HepG2 (cell line): ENCODE data around the gene CHID1. TPM values are rescaled to one million over a fixed set of nuclear protein-coding genes. Genes with fewer than 3 reads are reported as not detected.
A peak's percentile ranks its signal among the peaks of the same experiment; 100 is the strongest.

Source experiments
- ARID2 ChIP-seq: sonication (generic); formaldehyde crosslinking; IDR thresholded peaks from 2 replicates; pipeline ENCODE4 v1.8.1; 2022; ENCODE audit warnings: mild to moderate bottlenecking, missing genetic modification reagents, borderline replicate concordance
- FOXK1 ChIP-seq: sonication (generic); formaldehyde crosslinking; IDR thresholded peaks from 2 replicates; pipeline ENCODE4 v1.4.0; 2020; ENCODE audit warnings: low read depth, missing genetic modification reagents, borderline replicate concordance
- HNRNPL ChIP-seq: fragments of 200-400 bp; formaldehyde crosslinking; IDR thresholded peaks from 2 replicates; pipeline ENCODE4 v1.6.1; 2017; ENCODE audit warnings: mild to moderate bottlenecking, low read depth, low read length
- KDM6A ChIP-seq: IDR thresholded peaks from 2 replicates; pipeline ENCODE4 v1.6.1; 2016; ENCODE audit warnings: low read depth
- MAZ ChIP-seq, 2 experiments: sonication (generic) in 1 of 2; formaldehyde crosslinking in 1 of 2; IDR thresholded peaks; 2 replicates each; pipeline versions ENCODE4 v1.5.0 to v1.6.1; 2012 to 2020; ENCODE audit warnings: low read depth in 2 of 2, mild to moderate bottlenecking in 2 of 2, borderline replicate concordance in 1 of 2, improper control_type of control experiment in 1 of 2, low read length in 1 of 2, missing genetic modification reagents in 1 of 2, moderate library complexity in 1 of 2
- NCOA1 ChIP-seq: sonication (generic); formaldehyde crosslinking; IDR thresholded peaks from 2 replicates; pipeline ENCODE4 v1.9.0; 2021; ENCODE audit warnings: missing genetic modification reagents
- RXRB ChIP-seq: IDR thresholded peaks from 2 replicates; pipeline ENCODE4 v1.6.1; 2016; ENCODE audit warnings: borderline replicate concordance, missing genetic modification reagents, missing compliant biosample characterization
- SMAD9 ChIP-seq: sonication (generic); formaldehyde crosslinking; IDR thresholded peaks from 2 replicates; pipeline ENCODE4 v1.5.1; 2020; ENCODE audit warnings: mild to moderate bottlenecking, missing genetic modification reagents
- SRY ChIP-seq: sonication (generic); formaldehyde crosslinking; IDR thresholded peaks from 2 replicates; pipeline ENCODE4 v1.8.0; 2022; ENCODE audit warnings: mild to moderate bottlenecking, missing genetic modification reagents
- TCF7 ChIP-seq: sonication (generic); IDR thresholded peaks from 2 replicates; pipeline ENCODE4 v1.6.1; 2016; ENCODE audit warnings: antibody characterized with exemption, low read depth
- TOE1 ChIP-seq: sonication (generic); formaldehyde crosslinking; IDR thresholded peaks from 2 replicates; pipeline ENCODE4 v1.4.0; 2020; ENCODE audit warnings: mild to moderate bottlenecking, missing genetic modification reagents
- U2AF2 ChIP-seq: fragments of 200-400 bp; formaldehyde crosslinking; IDR thresholded peaks from 2 replicates; pipeline ENCODE4 v1.6.1; 2017; ENCODE audit warnings: low read depth, mild to moderate bottlenecking, low read length
- ZMAT3 ChIP-seq: sonication (generic); formaldehyde crosslinking; conservative IDR thresholded peaks from 2 replicates; pipeline ENCODE4 v1.7.0; 2021; ENCODE audit warnings: missing genetic modification reagents
- ZNF362 ChIP-seq: sonication (generic); formaldehyde crosslinking; IDR thresholded peaks from 2 replicates; pipeline ENCODE4 v1.4.0; 2020; ENCODE audit warnings: missing genetic modification reagents, mild to moderate bottlenecking, borderline replicate concordance
- ZNF367 ChIP-seq: sonication (generic); formaldehyde crosslinking; IDR thresholded peaks from 2 replicates; pipeline ENCODE4 v1.4.0; 2020; ENCODE audit warnings: missing genetic modification reagents, borderline replicate concordance
- ZNF614 ChIP-seq: IDR thresholded peaks from 2 replicates; pipeline ENCODE4 v1.6.1; 2018; ENCODE audit warnings: missing biosample characterization, missing genetic modification reagents, inconsistent platforms, borderline replicate concordance
- ZNF616 ChIP-seq: sonication (generic); formaldehyde crosslinking; IDR thresholded peaks from 2 replicates; pipeline ENCODE4 v1.5.0; 2020; ENCODE audit warnings: low read depth, mild to moderate bottlenecking, missing genetic modification reagents
- ZNF672 ChIP-seq: sonication (generic); formaldehyde crosslinking; IDR thresholded peaks from 2 replicates; pipeline ENCODE4 v1.8.1; 2022; ENCODE audit warnings: missing genetic modification reagents
- ZNF777 ChIP-seq: sonication (generic); formaldehyde crosslinking; IDR thresholded peaks from 2 replicates; pipeline ENCODE4 v1.4.0; 2020; ENCODE audit warnings: missing genetic modification reagents
- ZNF788 ChIP-seq: sonication (generic); formaldehyde crosslinking; IDR thresholded peaks from 2 replicates; pipeline ENCODE4 v1.5.0; 2020; ENCODE audit warnings: mild to moderate bottlenecking, missing genetic modification reagents, borderline replicate concordance
- polyA plus RNA-seq, 8 experiments: library from polyadenylated mRNA; depleted of rRNA in 3 of 8; stranded (reverse) in 7 of 8; unstranded in 1 of 8; fragments of >200 nt; fragmentation: Illumina TruSeq in 4 of 8; extraction: Trizol in 4 of 8; gene quantifications; 2 replicates each; pipeline versions ENCODE4 v1.2.1 to v1.2.3, GENCODE V29; 2011 to 2016; ENCODE audit warnings: low read depth in 4 of 8, missing spikeins in 1 of 8, mixed read lengths in 1 of 8; ENCODE audit not compliant: insufficient read depth in 1 of 8
- total RNA-seq, 5 experiments: library from RNA; depleted of rRNA; stranded (reverse); fragments of >200 nt; fragmentation: Illumina TruSeq; extraction: Trizol; gene quantifications; 2 replicates each; pipeline ENCODE4 v1.2.3, GENCODE V29; 2016; ENCODE audit warnings: low read depth in 1 of 5
- TF ChIP-seq, protein P1 (sequence below): sonication (generic); formaldehyde crosslinking; IDR thresholded peaks from 2 replicates; pipeline ENCODE4 v1.4.0; 2020; ENCODE audit warnings: mild to moderate bottlenecking, missing genetic modification reagents, borderline replicate concordance
- TF ChIP-seq, protein P2 (sequence below): sonication (generic); formaldehyde crosslinking; IDR thresholded peaks from 2 replicates; pipeline ENCODE4 v1.4.0; 2020; ENCODE audit warnings: missing genetic modification reagents

CHID1 gene
- total and polyA plus RNA-seq, 2 of the 13 experiments (the other 11 are each of a cell fraction or from before 2014, with no cell fraction given), result 65.1 to 93.6 TPM

DNA sequence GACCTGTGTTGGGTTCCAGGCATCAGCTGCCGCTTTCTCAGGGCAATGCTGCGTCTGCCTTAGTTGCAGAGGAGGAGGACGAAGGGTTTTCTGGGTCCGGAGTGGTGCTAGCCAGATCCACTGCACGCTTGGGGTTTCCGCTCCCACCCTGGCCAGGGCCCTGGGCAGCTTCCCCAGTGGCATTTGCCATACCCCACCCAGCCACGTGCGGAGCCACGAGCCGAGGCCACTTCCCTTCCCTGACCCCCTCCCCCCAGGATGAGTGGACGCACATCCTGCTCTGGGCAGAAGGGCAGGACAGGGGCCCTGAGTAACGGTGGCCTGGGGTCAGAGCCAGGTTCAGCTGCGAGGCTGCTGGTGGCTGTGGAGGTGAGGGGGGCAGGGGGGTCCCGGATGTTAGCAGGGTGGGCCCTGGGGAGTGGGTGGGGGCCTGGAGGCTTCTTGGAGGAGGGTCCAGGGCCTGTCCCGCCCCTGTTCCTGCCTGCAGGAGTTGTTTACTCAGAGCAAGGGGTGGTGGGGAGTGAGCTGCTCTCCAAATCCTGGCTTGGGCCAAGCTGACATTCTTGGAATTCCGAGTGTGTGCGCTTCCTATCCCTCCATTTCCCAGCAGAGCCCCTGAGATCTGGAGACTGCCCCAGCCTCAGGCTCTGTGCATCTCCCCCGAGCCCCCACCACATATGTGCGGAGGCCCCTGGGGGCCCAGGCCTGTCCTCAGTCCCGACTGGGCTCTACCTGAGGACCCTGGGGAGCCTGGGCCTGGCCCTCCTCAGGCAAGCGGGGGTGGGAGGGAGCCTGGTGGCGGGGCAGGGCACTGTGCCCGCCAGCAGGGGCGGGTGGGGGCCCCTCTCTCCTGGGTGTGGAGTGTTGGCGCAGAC is 66.6 kb downstream of the CHID1 start (continued):
- TF ChIP-seq, protein P1, sequence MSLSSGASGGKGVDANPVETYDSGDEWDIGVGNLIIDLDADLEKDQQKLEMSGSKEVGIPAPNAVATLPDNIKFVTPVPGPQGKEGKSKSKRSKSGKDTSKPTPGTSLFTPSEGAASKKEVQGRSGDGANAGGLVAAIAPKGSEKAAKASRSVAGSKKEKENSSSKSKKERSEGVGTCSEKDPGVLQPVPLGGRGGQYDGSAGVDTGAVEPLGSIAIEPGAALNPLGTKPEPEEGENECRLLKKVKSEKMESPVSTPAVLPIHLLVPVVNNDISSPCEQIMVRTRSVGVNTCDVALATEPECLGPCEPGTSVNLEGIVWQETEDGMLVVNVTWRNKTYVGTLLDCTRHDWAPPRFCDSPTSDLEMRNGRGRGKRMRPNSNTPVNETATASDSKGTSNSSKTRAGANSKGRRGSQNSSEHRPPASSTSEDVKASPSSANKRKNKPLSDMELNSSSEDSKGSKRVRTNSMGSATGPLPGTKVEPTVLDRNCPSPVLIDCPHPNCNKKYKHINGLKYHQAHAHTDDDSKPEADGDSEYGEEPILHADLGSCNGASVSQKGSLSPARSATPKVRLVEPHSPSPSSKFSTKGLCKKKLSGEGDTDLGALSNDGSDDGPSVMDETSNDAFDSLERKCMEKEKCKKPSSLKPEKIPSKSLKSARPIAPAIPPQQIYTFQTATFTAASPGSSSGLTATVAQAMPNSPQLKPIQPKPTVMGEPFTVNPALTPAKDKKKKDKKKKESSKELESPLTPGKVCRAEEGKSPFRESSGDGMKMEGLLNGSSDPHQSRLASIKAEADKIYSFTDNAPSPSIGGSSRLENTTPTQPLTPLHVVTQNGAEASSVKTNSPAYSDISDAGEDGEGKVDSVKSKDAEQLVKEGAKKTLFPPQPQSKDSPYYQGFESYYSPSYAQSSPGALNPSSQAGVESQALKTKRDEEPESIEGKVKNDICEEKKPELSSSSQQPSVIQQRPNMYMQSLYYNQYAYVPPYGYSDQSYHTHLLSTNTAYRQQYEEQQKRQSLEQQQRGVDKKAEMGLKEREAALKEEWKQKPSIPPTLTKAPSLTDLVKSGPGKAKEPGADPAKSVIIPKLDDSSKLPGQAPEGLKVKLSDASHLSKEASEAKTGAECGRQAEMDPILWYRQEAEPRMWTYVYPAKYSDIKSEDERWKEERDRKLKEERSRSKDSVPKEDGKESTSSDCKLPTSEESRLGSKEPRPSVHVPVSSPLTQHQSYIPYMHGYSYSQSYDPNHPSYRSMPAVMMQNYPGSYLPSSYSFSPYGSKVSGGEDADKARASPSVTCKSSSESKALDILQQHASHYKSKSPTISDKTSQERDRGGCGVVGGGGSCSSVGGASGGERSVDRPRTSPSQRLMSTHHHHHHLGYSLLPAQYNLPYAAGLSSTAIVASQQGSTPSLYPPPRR (CRISPR knock-in tag), result peak; percentile 79; the same call in 1 of the 2 replicates
- TF ChIP-seq ARID2 (CRISPR knock-in tag) (no peak), ZNF788 (CRISPR knock-in tag) (peak; percentile 52; the same call in 1 of the 2 replicates), ZNF777 (CRISPR knock-in tag) (no peak), SMAD9 (0 out of 2 replicates have a peak, but pooled peaks have one; percentile 30), TOE1 (CRISPR knock-in tag) (no peak), ZNF362 (CRISPR knock-in tag) (no peak), FOXK1 (CRISPR knock-in tag) (no peak), U2AF2 (no peak), ZNF367 (CRISPR knock-in tag) (no peak), KDM6A (CRISPR knock-in tag) (peak; percentile 28; the same call in 1 of the 2 replicates), ZNF672 (CRISPR knock-in tag) (no peak), ZMAT3 (peak; percentile 88; the same call in 1 of the 2 replicates), NCOA1 (CRISPR knock-in tag) (no peak), HNRNPL (peak; percentile 67; the same call in 1 of the 2 replicates), MAZ (IDR thresholded peaks at IDR 0.05; ENCODE audit: borderline replicate concordance, low read depth, low read length) (peak; percentile 70; the same call in 1 of the 2 replicates), MAZ (CRISPR knock-in tag; IDR thresholded peaks at IDR 0.05; ENCODE audit: low read depth) (peak; percentile 72; the same call in 1 of the 2 replicates), SRY (CRISPR knock-in tag) (no peak), TCF7 (no peak), ZNF616 (CRISPR knock-in tag) (no peak), ZNF614 (CRISPR knock-in tag) (no peak; the same call in 1 of the 2 replicates), RXRB (CRISPR knock-in tag) (peak; percentile 83; the same call in 1 of the 2 replicates)
- TF ChIP-seq, protein P2, sequence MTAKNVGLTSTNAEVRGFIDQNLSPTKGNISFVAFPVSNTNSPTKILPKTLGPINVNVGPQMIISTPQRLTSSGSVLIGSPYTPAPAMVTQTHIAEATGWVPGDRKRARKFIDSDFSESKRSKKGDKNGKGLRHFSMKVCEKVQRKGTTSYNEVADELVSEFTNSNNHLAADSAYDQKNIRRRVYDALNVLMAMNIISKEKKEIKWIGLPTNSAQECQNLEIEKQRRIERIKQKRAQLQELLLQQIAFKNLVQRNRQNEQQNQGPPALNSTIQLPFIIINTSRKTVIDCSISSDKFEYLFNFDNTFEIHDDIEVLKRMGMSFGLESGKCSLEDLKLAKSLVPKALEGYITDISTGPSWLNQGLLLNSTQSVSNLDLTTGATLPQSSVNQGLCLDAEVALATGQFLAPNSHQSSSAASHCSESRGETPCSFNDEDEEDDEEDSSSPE (CRISPR knock-in tag), result peak; percentile 57; the same call in 1 of the 2 replicates
